Neural cell (in vitro differentiated cells): ENCODE data around the gene OTUB2.

Source experiments
- CTCF ChIP-seq: fragments of 450-650 bp; IDR thresholded peaks from 2 replicates; pipeline ENCODE4 v1.5.1; 2014; ENCODE audit warnings: antibody characterized with exemption, mild to moderate bottlenecking, moderate library complexity; ENCODE audit not compliant: poor library complexity, severe bottlenecking
- EP300 ChIP-seq: fragments of 450-650 bp; conservative IDR thresholded peaks from 2 replicates; pipeline ENCODE4 v1.6.1; 2014; ENCODE audit warnings: antibody characterized with exemption, mild to moderate bottlenecking, moderate library complexity; ENCODE audit not compliant: poor library complexity, severe bottlenecking
- EZH2 ChIP-seq: fragments of 200-600, 300-800 bp; shearing (Covaris generic), sonication (generic); IDR thresholded peaks from 2 replicates; pipeline ENCODE4 v1.6.1; 2014; ENCODE audit warnings: antibody characterized with exemption, low read length, borderline replicate concordance, mild to moderate bottlenecking; ENCODE audit not compliant: insufficient read depth, poor library complexity, severe bottlenecking
- MXI1 ChIP-seq: fragments of 450-650 bp; conservative IDR thresholded peaks from 2 replicates; pipeline ENCODE4 v1.6.1; 2014; ENCODE audit warnings: antibody characterized with exemption, mild to moderate bottlenecking; ENCODE audit not compliant: poor library complexity, severe bottlenecking
- POLR2AphosphoS5 ChIP-seq: IDR thresholded peaks from 2 replicates; pipeline ENCODE4 v1.6.1; 2012
- RAD21 ChIP-seq: fragments of 450-650 bp; conservative IDR thresholded peaks from 2 replicates; pipeline ENCODE4 v1.6.1; 2014; ENCODE audit warnings: antibody characterized with exemption, mild to moderate bottlenecking, moderate library complexity
- REST ChIP-seq: IDR thresholded peaks from 2 replicates; pipeline ENCODE4 v1.6.1; 2012; ENCODE audit warnings: borderline replicate concordance
- SMC3 ChIP-seq: fragments of 450-650 bp; conservative IDR thresholded peaks from 2 replicates; pipeline ENCODE4 v1.6.1; 2014; ENCODE audit warnings: antibody characterized with exemption, mild to moderate bottlenecking, moderate library complexity; ENCODE audit not compliant: poor library complexity
- TAF1 ChIP-seq: IDR thresholded peaks from 2 replicates; pipeline ENCODE4 v1.6.1; 2012; ENCODE audit warnings: low read depth

- TF ChIP-seq CTCF: no peak
- no peak for TF ChIP-seq EZH2
- TF ChIP-seq POLR2AphosphoS5: no peak
- TF ChIP-seq REST: no peak
- TF ChIP-seq MXI1: no peak
- TF ChIP-seq EP300: no peak
- no peak for TF ChIP-seq SMC3
- no peak for TF ChIP-seq RAD21
- no peak for TF ChIP-seq TAF1
These were observed 18.4 kb downstream of the OTUB2 start for GRCh38 chr14:94044476-94045091.
